HG03039 (cell line): Measurements from ENCODE around the gene FNDC5.
"Not testable (repeated sequence)": the region's sequence is repeated elsewhere in the genome, so short reads cannot be mapped to it uniquely, and the experiment has no call there.

ENCODE experiments used
- ATAC-seq: cut with Tn5 transposase; IDR thresholded peaks from one replicate; pipeline ENCODE4 v1.9.1; 2021; ENCODE audit warnings: mild to moderate bottlenecking, moderate library complexity; ENCODE audit not compliant: unreplicated experiment

The FNDC5 gene

GRCh38 chr1:32870615-32871363 is at the start of gene FNDC5:
Gene FNDC5 (minus strand): TSS chr1:32870912.
- no peak for ATAC-seq

- ATAC-seq = no peak
Measured at GRCh38 chr1:32919811-32920733, 49.4 kb upstream of the FNDC5 start.

- ATAC-seq = no peak
Measured at GRCh38 chr1:32918179-32918578, 47.5 kb upstream of the FNDC5 start.

- no peak for ATAC-seq
Measured at GRCh38 chr1:32917521-32917920, 46.8 kb upstream of the FNDC5 start.

- ATAC-seq = no peak
Measured at GRCh38 chr1:32915766-32916706, 45.3 kb upstream of the FNDC5 start.

GRCh38 chr1:32910319-32910718 is 39.6 kb upstream of the FNDC5 start:
- no peak for ATAC-seq

GRCh38 chr1:32907435-32907834 is 36.7 kb upstream of the FNDC5 start:
- no peak for ATAC-seq

GRCh38 chr1:32906654-32907053 is 35.9 kb upstream of the FNDC5 start:
- no peak for ATAC-seq

GRCh38 chr1:32905588-32905987 is 34.9 kb upstream of the FNDC5 start:
- not testable (repeated sequence) for ATAC-seq

- no peak for ATAC-seq
Measured at GRCh38 chr1:32904797-32905196, 34.1 kb upstream of the FNDC5 start.

GRCh38 chr1:32903991-32904785 is 33.5 kb upstream of the FNDC5 start:
- ATAC-seq = no peak

GRCh38 chr1:32902535-32902920 is 31.8 kb upstream of the FNDC5 start:
- no peak for ATAC-seq

- ATAC-seq = no peak
Measured at GRCh38 chr1:32901823-32902534, 31.3 kb upstream of the FNDC5 start.

GRCh38 chr1:32900956-32901822 is 30.5 kb upstream of the FNDC5 start, which contains the start of gene TMEM54:
Gene TMEM54 (minus strand): TSS chr1:32901389. CDS start chr1:32901238, 151 bp downstream.
- ATAC-seq = no peak

GRCh38 chr1:32900371-32900955 is 29.8 kb upstream of the FNDC5 start:
- ATAC-seq = no peak

GRCh38 chr1:32899586-32900296 is 29.0 kb upstream of the FNDC5 start:
- ATAC-seq = no peak

- no peak for ATAC-seq
Measured at GRCh38 chr1:32898958-32899357, 28.2 kb upstream of the FNDC5 start.
